CD4-positive, alpha-beta T cell (primary cell): ENCODE results near the gene ST3GAL2. TPM values are rescaled to one million over a fixed set of nuclear protein-coding genes. Genes with fewer than 3 reads are reported as not detected.
"Not testable (repeated sequence)": the region's sequence is repeated elsewhere in the genome, so short reads cannot be mapped to it uniquely, and the experiment has no call there.

Experiments
- ATAC-seq: fragments of 200-7000 bp; cut with Tn5 transposase; one replicate; pipeline ENCODE4 v1.10.0; 2022; ENCODE audit warnings: mild to moderate bottlenecking; ENCODE audit not compliant: poor library complexity
- CTCF ChIA-PET: fragments of 350-600 bp; sonication (Branson Sonifier 250); formaldehyde crosslinking; loops from one replicate; lab custom pipeline; 2021; ENCODE audit warnings: antibody characterized with exemption, inconsistent platforms; lab: Charles Lee
- POLR2A ChIA-PET: fragments of 350-600 bp; sonication (Branson Sonifier 250); formaldehyde crosslinking; loops from one replicate; lab custom pipeline; 2021; ENCODE audit warnings: antibody characterized with exemption, inconsistent platforms; lab: Charles Lee
- DNase-seq, 14 experiments: peaks; one replicate each; pipeline ENCODE4 v3.0.0-alpha.2; 2013 to 2020; ENCODE audit warnings: mixed read lengths in 2 of 14
- H3K27ac ChIP-seq, 2 donors: one replicate each; pipeline versions ENCODE4 v1.5.1 to v1.7.0; 2013; ENCODE audit warnings: low read length in 2 of 2, low read depth in 1 of 2, mild to moderate bottlenecking in 1 of 2
- H3K27me3 ChIP-seq, 2 experiments: 1 replicate in 1 of 2; 2 replicates in 1 of 2; pipeline versions ENCODE4 v1.6.1 to v1.7.0; 2013; ENCODE audit warnings: low read length in 2 of 2, control low read depth in 1 of 2, mild to moderate bottlenecking in 1 of 2, moderate library complexity in 1 of 2; ENCODE audit not compliant: insufficient read depth in 2 of 2, control insufficient read depth in 1 of 2
- H3K36me3 ChIP-seq: one replicate; pipeline ENCODE4 v1.6.1; 2013; ENCODE audit warnings: low read length, control low read depth; ENCODE audit not compliant: insufficient read depth
- H3K4me1 ChIP-seq: one replicate; pipeline ENCODE4 v1.6.1; 2013; ENCODE audit warnings: low read length, control low read depth; ENCODE audit not compliant: insufficient read depth
- H3K4me3 ChIP-seq: one replicate; pipeline ENCODE4 v1.5.1; 2013; ENCODE audit warnings: mild to moderate bottlenecking, low read length, moderate library complexity
- H3K9me3 ChIP-seq, 2 experiments: 1 replicate in 1 of 2; 2 replicates in 1 of 2; pipeline versions ENCODE4 v1.6.1 to v1.7.0; 2013; ENCODE audit warnings: low read length in 2 of 2, mild to moderate bottlenecking in 2 of 2, control low read depth in 1 of 2, moderate library complexity in 1 of 2; ENCODE audit not compliant: control insufficient read depth in 1 of 2, insufficient read depth in 1 of 2
- H3K27ac Mint-ChIP-seq: one replicate; pipeline ENCODE4 v1.8.0; 2020; ENCODE audit warnings: mixed read lengths
- H3K27me3 Mint-ChIP-seq: one replicate; pipeline ENCODE4 v1.8.0; 2021; ENCODE audit warnings: mixed read lengths
- H3K36me3 Mint-ChIP-seq: one replicate; pipeline ENCODE4 v1.8.0; 2021; ENCODE audit warnings: low read depth, mixed read lengths
- H3K4me1 Mint-ChIP-seq: one replicate; pipeline ENCODE4 v1.8.0; 2021; ENCODE audit warnings: low read depth, mixed read lengths
- H3K4me3 Mint-ChIP-seq: one replicate; pipeline ENCODE4 v1.8.0; 2020; ENCODE audit warnings: mild to moderate bottlenecking, mixed read lengths
- H3K9me3 Mint-ChIP-seq: one replicate; pipeline ENCODE4 v1.8.0; 2020; ENCODE audit warnings: mixed read lengths
- CTCF ChIP-seq: fragments of 200-600 bp; IDR thresholded peaks from one replicate; pipeline ENCODE4 v1.8.0; 2022; ENCODE audit warnings: antibody characterized with exemption, mild to moderate bottlenecking
- intact Hi-C, 2 experiments: fragments of 100-400 bp; cut with DNase I in 1 of 2; cut with micrococcal nuclease in 1 of 2; formaldehyde crosslinking; loops; one replicate each; pipeline versions ENCODE4 v1.15.1 to v1.9.0; 2023 to 2025; cut with DNase I, micrococcal nuclease
- total RNA-seq, 174 experiments: library from RNA in 2 of 174; stranded (reverse) in 2 of 174; gene quantifications; one replicate each; pipeline ENCODE4 v1.2.3 and lab custom pipeline; 2021 to 2026

The ST3GAL2 gene
- total RNA-seq, 2 experiments from 2014 or later: 9.8 to 11.1 TPM

GRCh38 chr16:70370924-70371323 is 68.0 kb downstream of the ST3GAL2 start:
- Mint-ChIP-seq H3K4me3 (no peak overlapping the region), H3K4me1 (peaks cover 5% of the 10 kb centered on the region), H3K9me3 (no peaks in the 10 kb centered on the region), H3K36me3 (peaks cover 78% of the 10 kb centered on the region), H3K27ac (no peak overlapping the region), H3K27me3 (no peaks in the 10 kb centered on the region)
- Histone ChIP-seq H3K27me3 (no peaks in the 10 kb centered on the region), H3K36me3 (peaks cover 58% of the 10 kb centered on the region), H3K4me1 (peaks cover 8% of the 10 kb centered on the region), H3K27ac (no peak overlapping the region), H3K4me3 (no peak overlapping the region), H3K9me3 (no peaks in the 10 kb centered on the region)
- no peak for DNase-seq
- ChIA-PET CTCF (no interaction called here), POLR2A (interaction anchor here (0.8 kb wide), 1 partner anchor 24 kb away, joined by 3 read pairs; the partner anchor contains the start of gene DDX19A)
- intact Hi-C loops: loop anchor here (2.0 to 5.0 kb wide), 2 partner anchors 96 to 282 kb away; no protein-coding TSS in a partner anchor
- no peak for ATAC-seq
- TF ChIP-seq CTCF: no peak

GRCh38 chr16:70370145-70370544 is 68.8 kb downstream of the ST3GAL2 start:
- ATAC-seq (peak; percentile 77), DNase-seq (peak in 13 of 14 experiments; percentile 24 to 64 (median 41))
- not testable (repeated sequence) for H3K4me1 ChIP-seq, H3K4me3 Mint-ChIP-seq, H3K4me3 ChIP-seq, H3K4me1 Mint-ChIP-seq, H3K9me3 ChIP-seq, H3K9me3 Mint-ChIP-seq, H3K27me3 Mint-ChIP-seq, H3K27me3 ChIP-seq, H3K27ac ChIP-seq
- CTCF ChIA-PET: interaction anchor here (1.1 to 1.2 kb wide), 3 partner anchors 10 to 86 kb away, joined by 3 to 4 read pairs (median 4); no protein-coding TSS in a partner anchor
- intact Hi-C loops: loop anchor here (2.0 to 5.0 kb wide), 2 partner anchors 97 to 283 kb away; no protein-coding TSS in a partner anchor
- POLR2A ChIA-PET: interaction anchor here (0.8 to 3.1 kb wide), 4 partner anchors 10 to 155 kb away, joined by 3 to 23 read pairs (median 8); partner anchors contain the start of genes DDX19A and FCSK
- TF ChIP-seq CTCF: peak; percentile 67
- peak overlapping the region; percentile 57 for H3K27ac Mint-ChIP-seq
- peaks cover 64% of the 10 kb centered on the region for H3K36me3 ChIP-seq
- peaks cover 79% of the 10 kb centered on the region for H3K36me3 Mint-ChIP-seq

DNA sequence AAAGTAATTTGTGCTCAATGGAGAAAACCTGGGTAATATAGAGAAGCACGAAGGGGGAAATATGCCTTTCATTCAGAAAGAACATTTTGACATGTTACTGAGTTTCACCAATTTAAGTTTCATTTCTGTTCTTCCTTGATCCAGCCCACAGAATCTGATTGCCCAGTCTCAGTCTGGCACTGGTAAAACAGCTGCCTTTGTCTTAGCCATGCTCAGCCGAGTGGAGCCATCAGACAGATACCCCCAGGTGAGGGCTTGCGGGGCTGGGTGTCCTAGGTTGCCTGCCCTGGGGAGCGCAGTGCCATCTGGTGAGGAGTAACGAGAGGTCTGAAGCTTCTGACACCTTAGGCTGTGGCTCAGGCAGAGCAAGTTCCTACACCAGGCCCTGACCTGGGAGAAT is 74.5 kb downstream of the ST3GAL2 start:
- H3K4me3 ChIP-seq: no peak overlapping the region
- CTCF ChIA-PET: no interaction called here
- H3K4me1 ChIP-seq: no peaks in the 10 kb centered on the region
- no peak overlapping the region for H3K27ac ChIP-seq
- H3K27me3 ChIP-seq: no peaks in the 10 kb centered on the region
- Mint-ChIP-seq H3K4me3 (no peak overlapping the region), H3K27ac (no peak overlapping the region), H3K9me3 (no peaks in the 10 kb centered on the region), H3K27me3 (no peaks in the 10 kb centered on the region), H3K4me1 (no peaks in the 10 kb centered on the region), H3K36me3 (peaks cover 70% of the 10 kb centered on the region)
- POLR2A ChIA-PET: no interaction called here
- DNase-seq (no peak), ATAC-seq (no peak)
- no peaks in the 10 kb centered on the region for H3K9me3 ChIP-seq
- no peak for TF ChIP-seq CTCF
- peaks cover 85% of the 10 kb centered on the region for H3K36me3 ChIP-seq
- intact Hi-C loops: no loop called here
